ENCODE results near the gene NHERF1.

NHERF1 gene

DNA sequence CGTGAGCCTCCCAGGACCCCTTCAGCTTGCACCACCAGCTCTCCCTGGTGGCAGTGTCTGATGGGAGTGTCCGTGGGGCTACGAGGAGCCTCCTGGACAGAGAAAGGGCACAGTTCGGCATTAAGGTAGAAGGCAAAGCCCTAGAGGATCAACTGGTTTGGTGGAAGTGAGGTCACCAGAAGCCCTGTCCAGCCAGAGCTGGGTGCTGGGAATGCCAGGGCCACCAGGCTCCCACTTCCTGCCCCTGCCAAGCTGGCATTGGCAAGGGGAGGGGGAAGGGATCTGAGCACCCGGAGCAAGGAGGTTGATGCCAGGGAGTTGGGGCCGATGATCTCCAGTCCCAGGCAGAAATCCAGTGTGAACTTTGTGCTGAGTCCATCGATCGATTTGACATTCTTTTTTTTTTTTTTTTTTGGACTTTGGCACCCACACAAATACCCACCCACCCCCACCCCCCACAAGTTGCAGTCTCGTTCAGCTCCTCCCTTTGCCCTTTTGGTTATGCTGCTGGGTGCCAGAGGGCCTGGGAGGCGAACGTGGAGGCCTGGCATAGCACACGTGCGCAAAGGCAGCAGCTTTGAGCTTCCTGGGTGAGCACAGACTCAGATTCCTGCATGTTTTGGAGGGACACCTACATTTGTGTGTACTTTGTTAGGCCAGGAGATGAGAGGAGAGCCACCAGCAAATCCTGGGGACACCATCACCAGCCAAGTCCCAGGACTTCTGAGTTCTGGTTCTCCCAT lies 2.1 kb downstream of the NHERF1 start:
- Histone ChIP-seq H3K9ac (ENCODE audit: low read depth, low read length) (peak overlapping the region; percentile 93; the same call in 1 of the 2 replicates), H3K4me1 (ENCODE audit: insufficient read depth, low read length) (peaks cover 38% of the 10 kb centered on the region), H3K9me3 (ENCODE audit: control insufficient read depth, insufficient read depth, low read length) (no peaks in the 10 kb centered on the region), H3K36me3 (ENCODE audit: insufficient read depth, low read length) (no peaks in the 10 kb centered on the region)

DNA sequence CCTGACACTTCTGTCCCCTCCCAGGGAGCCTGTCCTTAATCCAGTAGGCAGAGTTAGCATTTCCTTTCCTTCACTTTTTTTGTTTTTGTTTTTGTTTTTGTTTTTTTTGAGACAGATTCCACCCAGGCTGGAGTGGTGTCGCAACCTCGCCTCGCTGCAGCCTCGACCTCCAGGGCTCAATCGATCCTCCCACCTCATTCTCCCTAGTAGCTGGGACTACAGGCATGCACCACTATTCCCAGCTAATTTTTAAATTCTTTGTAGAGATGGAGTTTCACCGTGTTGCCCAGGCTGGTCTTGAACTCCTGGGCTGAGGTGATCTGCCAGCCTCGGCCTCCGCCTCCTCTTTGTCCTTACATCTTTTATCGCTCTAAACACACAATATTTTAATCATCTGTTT lies 4.0 kb downstream of the NHERF1 start:
- Histone ChIP-seq H3K9ac (ENCODE audit: low read depth, low read length) (no peak overlapping the region), H3K4me1 (ENCODE audit: insufficient read depth, low read length) (peaks cover 23% of the 10 kb centered on the region), H3K36me3 (ENCODE audit: insufficient read depth, low read length) (no peaks in the 10 kb centered on the region), H3K9me3 (ENCODE audit: control insufficient read depth, insufficient read depth, low read length) (no peaks in the 10 kb centered on the region)

DNA sequence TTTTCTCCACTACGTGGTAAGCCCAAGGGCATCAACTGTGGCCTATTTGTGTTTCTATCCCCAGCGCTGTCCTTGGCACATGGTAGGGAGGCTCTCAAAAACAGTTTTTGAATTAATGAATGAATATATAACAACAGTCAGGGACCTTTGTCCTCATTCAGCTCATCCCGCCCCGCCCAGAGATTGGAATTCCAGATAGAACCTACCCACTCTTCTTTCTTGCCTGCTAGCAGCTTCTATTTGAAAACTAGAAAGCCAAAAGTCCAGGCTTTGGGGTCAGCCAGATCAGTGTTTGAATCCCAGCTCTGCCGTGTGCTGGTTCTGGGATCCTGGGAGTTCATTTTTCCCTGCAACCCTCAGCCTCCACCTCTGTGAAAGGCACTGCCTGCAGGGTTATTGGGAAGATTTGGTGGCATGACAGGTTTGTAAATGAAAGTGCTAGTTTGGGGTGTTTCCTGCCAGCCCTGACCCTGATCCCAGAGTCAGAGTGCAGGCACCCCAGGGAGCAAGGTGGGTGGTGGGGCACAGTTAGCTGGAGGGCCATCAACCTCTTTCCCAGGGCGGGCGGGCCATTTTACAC lies 4.5 kb downstream of the NHERF1 start:
- no peaks in the 10 kb centered on the region for H3K9me3 ChIP-seq (ENCODE audit: control insufficient read depth, insufficient read depth, low read length)
- H3K36me3 ChIP-seq (ENCODE audit: insufficient read depth, low read length), result no peaks in the 10 kb centered on the region
- H3K9ac ChIP-seq (ENCODE audit: low read depth, low read length), result no peak overlapping the region
- peaks cover 25% of the 10 kb centered on the region for H3K4me1 ChIP-seq (ENCODE audit: insufficient read depth, low read length)

DNA sequence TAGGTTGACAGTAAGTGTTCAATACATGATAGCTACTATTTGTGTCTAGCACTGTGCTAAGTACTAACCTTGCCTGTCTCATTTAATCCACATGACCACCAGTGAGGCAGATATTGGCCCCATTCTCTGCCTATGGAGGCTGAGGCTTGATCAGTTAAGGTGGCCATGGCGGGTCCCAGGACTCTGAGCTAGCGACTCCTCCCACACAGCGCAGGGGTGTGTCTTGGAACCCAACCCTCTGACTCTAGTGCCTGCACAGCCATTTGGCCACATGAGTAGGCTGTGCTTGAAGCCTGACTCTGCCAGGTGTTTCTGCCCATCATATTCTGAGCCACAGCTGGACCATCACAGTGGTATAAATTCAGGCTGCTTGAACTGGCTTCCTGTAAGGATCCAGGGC lies 6.4 kb downstream of the NHERF1 start:
- peaks cover 40% of the 10 kb centered on the region for H3K4me1 ChIP-seq (ENCODE audit: insufficient read depth, low read length)
- no peaks in the 10 kb centered on the region for H3K9me3 ChIP-seq (ENCODE audit: control insufficient read depth, insufficient read depth, low read length)
- no peaks in the 10 kb centered on the region for H3K36me3 ChIP-seq (ENCODE audit: insufficient read depth, low read length)
- no peak overlapping the region for H3K9ac ChIP-seq (ENCODE audit: low read depth, low read length)

DNA sequence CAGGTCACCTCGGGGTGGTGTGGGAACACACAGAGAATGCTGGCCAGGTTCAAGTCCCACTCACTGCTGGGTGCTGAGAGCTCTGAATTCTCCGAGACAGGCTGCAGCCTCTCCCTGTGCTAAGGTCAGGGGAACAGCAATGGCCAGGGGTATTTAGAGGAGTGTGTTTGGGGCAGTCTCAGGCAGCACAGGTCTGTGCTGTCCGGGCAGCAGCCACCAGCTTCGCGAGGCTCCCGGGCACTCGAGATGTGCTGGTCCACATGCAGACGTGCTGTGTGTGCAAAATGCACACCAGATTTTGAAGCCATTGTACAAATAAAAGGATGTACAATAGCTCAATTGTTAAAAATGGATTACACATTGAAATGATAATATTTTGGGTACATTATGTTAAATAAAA lies 7.1 kb downstream of the NHERF1 start:
- Histone ChIP-seq H3K9me3 (ENCODE audit: control insufficient read depth, insufficient read depth, low read length) (no peaks in the 10 kb centered on the region), H3K4me1 (ENCODE audit: insufficient read depth, low read length) (peaks cover 42% of the 10 kb centered on the region), H3K36me3 (ENCODE audit: insufficient read depth, low read length) (no peaks in the 10 kb centered on the region), H3K9ac (ENCODE audit: low read depth, low read length) (no peak overlapping the region)

DNA sequence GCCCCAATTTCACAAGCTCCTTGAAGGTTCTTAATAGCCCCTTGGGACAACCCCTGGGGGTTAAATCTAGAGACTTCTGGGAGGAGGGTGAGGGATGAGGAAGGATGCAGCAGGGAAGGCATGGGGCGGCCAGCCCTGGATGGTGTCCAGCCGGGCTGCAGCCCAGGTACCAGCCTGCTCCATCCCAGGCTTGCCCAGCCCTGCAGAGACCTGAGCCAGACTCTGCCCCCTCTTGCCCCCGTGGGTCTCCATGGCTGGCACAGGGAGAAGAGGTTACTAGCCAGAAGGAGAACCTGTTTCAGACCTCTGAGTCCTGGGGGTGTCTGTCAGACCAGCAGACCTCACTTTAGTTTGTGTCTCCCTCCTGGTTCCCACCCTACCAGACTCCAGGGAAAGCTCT lies 8.5 kb downstream of the NHERF1 start:
- peaks cover 45% of the 10 kb centered on the region for H3K4me1 ChIP-seq (ENCODE audit: insufficient read depth, low read length)

DNA sequence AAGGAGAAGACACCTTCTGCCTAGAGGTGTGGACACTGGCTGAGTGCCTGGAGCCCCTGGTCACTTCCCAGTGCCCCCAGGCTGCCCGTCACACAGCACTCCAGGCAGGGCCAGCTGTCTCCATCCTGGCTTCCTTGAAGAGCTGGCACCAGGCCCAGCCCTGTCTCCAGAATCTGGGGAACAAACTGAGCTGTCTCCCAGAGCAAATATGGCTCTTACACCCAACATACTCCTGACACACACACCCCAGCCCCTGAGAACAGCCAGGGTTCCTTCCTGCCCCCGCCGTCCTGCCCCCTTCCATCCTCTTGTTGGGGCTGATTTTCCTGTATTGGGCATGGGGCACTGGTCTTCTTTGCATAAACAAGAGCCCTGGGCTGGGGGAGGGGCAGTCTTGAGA lies 9.1 kb downstream of the NHERF1 start:
- no peak overlapping the region for H3K9ac ChIP-seq (ENCODE audit: low read depth, low read length)

More for the DNA sequence above, 8.5 kb downstream of the NHERF1 start:
- Histone ChIP-seq H3K9ac (ENCODE audit: low read depth, low read length) (no peak overlapping the region), H3K36me3 (ENCODE audit: insufficient read depth, low read length) (no peaks in the 10 kb centered on the region), H3K9me3 (ENCODE audit: control insufficient read depth, insufficient read depth, low read length) (no peaks in the 10 kb centered on the region)

DNA sequence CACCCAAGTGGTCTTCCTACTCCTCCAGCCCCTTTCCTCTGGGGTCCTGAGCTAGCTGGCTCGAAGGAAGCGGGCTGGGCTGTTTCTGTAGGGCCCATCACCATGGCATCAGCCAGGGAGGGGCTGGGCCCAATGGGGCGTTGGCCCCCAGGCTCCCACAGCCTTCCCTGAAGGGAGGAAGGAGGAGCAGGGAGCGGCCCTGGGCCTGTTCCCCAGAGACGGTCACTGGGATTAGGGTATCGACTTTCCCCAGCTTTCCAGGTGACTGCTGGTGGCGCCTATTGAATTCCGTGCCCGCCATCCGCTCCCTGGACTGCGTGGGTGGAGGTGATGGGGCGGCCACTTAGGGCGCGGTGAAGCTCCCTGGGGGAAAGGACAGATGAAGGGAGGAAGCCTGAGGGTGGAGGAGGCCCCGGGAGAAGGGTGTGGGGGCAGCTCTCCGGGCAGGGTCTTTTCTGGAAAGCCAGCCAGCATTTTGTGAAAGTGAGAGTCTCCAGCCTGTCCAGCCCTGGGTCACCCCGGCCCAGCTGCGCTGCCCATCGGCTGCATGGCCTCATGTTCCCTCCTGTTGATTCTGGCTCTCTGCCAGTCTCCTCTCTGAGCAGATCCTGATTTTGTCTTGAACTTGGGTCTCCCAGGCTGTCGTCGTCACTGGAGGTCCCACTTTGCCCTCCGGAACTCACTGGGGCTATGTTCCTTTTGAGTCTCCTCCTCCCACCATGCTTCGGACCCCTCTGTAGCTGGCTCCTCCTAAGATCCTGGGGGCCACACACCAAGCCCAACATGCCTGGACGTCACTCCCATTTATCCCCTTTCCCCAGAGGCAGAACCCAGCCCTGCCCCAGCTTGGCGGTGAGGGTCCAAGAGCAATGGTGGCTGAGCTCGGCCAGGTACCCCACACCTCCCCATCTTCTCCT lies 9.8 kb downstream of the NHERF1 start:
- H3K4me1 ChIP-seq (ENCODE audit: insufficient read depth, low read length), result peaks cover 44% of the 10 kb centered on the region
- no peaks in the 10 kb centered on the region for H3K36me3 ChIP-seq (ENCODE audit: insufficient read depth, low read length)
- H3K9me3 ChIP-seq (ENCODE audit: control insufficient read depth, insufficient read depth, low read length), result no peaks in the 10 kb centered on the region
- no peak overlapping the region for H3K9ac ChIP-seq (ENCODE audit: low read depth, low read length)

More for the DNA sequence above, 9.1 kb downstream of the NHERF1 start:
- H3K36me3 ChIP-seq (ENCODE audit: insufficient read depth, low read length), result no peaks in the 10 kb centered on the region
- no peaks in the 10 kb centered on the region for H3K9me3 ChIP-seq (ENCODE audit: control insufficient read depth, insufficient read depth, low read length)
- peaks cover 42% of the 10 kb centered on the region for H3K4me1 ChIP-seq (ENCODE audit: insufficient read depth, low read length)

DNA sequence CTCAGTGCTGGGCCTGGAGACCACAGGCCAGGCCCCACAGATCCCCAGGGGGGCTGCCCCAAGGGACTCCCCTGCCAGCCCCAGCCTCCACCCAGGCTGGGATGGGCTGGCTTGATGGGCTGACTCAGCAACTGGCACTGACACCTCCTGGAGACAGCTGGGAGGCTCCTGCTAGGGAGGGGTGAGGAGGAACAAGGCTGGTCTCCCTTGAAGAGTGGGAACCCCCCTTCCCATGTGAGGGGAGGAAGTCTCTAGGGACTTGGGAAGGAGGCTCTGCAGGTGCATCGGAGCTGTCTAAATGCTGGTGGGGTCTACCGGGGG lies 10.4 kb downstream of the NHERF1 start:
- Histone ChIP-seq H3K36me3 (ENCODE audit: insufficient read depth, low read length) (no peaks in the 10 kb centered on the region), H3K9me3 (ENCODE audit: control insufficient read depth, insufficient read depth, low read length) (no peaks in the 10 kb centered on the region), H3K4me1 (ENCODE audit: insufficient read depth, low read length) (peaks cover 50% of the 10 kb centered on the region), H3K9ac (ENCODE audit: low read depth, low read length) (no peak overlapping the region)

DNA sequence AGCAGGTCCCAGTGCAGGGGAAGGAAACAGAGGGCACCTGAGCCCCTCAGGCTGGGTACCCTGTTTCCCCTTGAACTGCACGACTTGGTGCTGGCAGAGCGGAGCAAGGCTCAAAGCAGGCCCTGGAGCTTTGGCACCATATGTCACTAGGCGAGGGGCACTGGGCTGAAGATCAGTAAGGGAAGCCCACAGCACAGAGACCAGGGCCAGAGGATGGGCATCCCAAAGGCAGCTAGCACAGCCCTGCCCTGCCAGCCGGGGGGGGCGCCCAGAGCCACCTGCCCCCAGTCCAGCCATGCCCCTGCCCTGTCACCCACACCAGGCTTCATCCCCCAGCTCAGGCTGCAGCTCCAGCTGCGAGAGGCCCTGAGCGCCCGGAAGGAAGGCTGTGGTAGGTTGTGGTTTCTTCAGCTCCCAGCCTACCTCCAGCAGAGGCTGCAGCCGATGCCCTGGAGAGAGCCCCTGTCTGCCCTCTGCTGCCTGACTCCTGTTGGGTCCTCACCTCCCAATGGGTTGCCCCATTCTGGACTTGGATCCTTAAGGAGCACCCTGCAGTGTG lies 10.9 kb downstream of the NHERF1 start:
- no peak overlapping the region for H3K9ac ChIP-seq (ENCODE audit: low read depth, low read length)
- H3K4me1 ChIP-seq (ENCODE audit: insufficient read depth, low read length), result peaks cover 55% of the 10 kb centered on the region
- no peaks in the 10 kb centered on the region for H3K9me3 ChIP-seq (ENCODE audit: control insufficient read depth, insufficient read depth, low read length)
- no peaks in the 10 kb centered on the region for H3K36me3 ChIP-seq (ENCODE audit: insufficient read depth, low read length)

DNA sequence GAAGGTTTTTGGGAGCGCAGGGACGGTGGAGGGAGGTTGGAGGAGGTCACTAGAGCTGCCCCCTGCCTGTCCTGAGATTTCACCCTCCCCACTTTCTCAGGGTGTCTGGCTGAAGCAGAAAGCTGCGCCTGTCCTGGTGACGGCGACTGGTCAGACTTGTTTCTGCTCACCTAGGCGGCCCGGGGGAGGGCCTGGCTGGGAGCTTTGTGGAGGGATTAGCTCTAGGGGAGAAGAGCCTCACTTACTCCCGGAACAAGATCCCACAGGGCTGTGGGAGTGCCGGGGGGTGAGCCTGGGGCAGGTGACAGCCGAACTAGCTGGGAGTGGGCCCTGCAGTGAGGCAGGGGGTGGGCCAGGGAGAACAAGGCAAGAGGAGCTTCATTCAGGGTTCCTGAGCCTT lies 11.5 kb downstream of the NHERF1 start:
- H3K36me3 ChIP-seq (ENCODE audit: insufficient read depth, low read length), result no peaks in the 10 kb centered on the region
- no peaks in the 10 kb centered on the region for H3K9me3 ChIP-seq (ENCODE audit: control insufficient read depth, insufficient read depth, low read length)
- no peak overlapping the region for H3K9ac ChIP-seq (ENCODE audit: low read depth, low read length)
- H3K4me1 ChIP-seq (ENCODE audit: insufficient read depth, low read length), result peaks cover 56% of the 10 kb centered on the region

DNA sequence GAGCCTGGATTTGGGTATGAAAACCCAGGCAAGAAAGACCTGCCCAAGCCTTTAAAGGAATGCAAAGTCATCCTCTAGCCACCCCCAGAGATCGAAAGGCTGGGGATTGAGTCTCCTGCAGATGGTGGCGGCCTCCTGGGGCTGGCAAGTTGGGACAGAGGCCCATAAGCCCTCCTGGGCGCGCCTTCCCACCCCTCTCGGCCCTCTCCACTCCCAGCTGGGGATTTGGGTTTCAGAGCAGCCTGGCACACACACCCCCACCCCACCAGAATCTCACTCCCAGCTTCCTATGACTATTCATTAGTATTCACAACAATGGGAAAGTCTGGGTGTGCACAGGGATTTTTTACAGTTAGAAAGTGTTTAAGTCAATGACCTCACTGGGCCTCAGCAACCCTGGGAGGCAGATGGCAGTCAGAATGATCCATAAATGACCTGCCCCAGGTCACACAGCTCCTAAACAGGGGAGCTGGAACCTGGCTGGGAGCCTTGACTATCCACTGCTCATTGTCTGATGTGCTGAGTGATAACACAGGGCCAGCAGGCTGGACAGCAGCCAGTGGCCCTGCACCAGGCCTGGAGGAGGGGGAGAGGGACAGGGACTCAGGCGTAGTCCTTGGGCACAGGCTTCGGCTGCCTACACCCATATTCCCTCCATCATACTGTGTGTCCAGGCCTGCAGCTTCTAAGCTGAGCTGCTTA lies 12.1 kb downstream of the NHERF1 start:
- Histone ChIP-seq H3K9ac (ENCODE audit: low read depth, low read length) (no peak overlapping the region), H3K9me3 (ENCODE audit: control insufficient read depth, insufficient read depth, low read length) (no peaks in the 10 kb centered on the region), H3K4me1 (ENCODE audit: insufficient read depth, low read length) (peaks cover 56% of the 10 kb centered on the region), H3K36me3 (ENCODE audit: insufficient read depth, low read length) (no peaks in the 10 kb centered on the region)

DNA sequence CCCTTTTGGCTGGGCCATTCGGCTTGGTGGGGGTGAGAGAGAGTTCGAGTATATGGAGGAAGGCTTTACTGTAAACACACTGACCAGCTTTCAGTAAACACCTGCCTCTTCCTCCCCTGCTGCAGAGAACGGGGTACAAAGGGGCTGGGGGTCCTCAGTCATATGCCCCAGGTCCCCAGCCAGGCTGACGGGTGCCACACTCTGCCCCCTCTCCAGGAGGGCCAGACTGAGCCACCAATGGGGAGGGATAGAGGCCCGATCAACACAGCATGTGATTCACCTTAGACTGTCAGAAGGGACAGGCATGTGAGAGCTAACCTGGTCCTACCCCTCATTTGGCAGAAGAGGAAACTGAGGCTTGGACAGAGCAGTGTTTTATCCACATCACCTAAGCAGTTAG lies 13.0 kb downstream of the NHERF1 start:
- Histone ChIP-seq H3K36me3 (ENCODE audit: insufficient read depth, low read length) (no peaks in the 10 kb centered on the region), H3K4me1 (ENCODE audit: insufficient read depth, low read length) (peaks cover 56% of the 10 kb centered on the region), H3K9ac (ENCODE audit: low read depth, low read length) (no peak overlapping the region), H3K9me3 (ENCODE audit: control insufficient read depth, insufficient read depth, low read length) (no peaks in the 10 kb centered on the region)

DNA sequence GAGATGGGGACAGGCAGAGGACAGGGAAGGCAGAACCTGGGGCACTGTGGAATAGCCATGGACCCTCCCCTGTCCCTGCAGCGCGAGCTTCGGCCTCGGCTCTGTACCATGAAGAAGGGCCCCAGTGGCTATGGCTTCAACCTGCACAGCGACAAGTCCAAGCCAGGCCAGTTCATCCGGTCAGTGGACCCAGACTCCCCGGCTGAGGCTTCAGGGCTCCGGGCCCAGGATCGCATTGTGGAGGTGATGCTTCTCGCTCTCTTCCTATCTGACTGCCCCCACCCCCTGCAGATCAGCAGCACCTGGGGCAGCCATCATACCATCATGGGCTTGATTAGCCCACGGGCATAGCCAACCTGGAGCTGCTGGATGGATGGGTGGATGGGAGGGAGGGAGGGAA lies 13.5 kb downstream of the NHERF1 start:
- Histone ChIP-seq H3K9ac (ENCODE audit: low read depth, low read length) (no peak overlapping the region), H3K36me3 (ENCODE audit: insufficient read depth, low read length) (no peaks in the 10 kb centered on the region), H3K4me1 (ENCODE audit: insufficient read depth, low read length) (peaks cover 56% of the 10 kb centered on the region), H3K9me3 (ENCODE audit: control insufficient read depth, insufficient read depth, low read length) (no peaks in the 10 kb centered on the region)
